ENCODE results near the gene FGR. TPM values are rescaled to one million over a fixed set of nuclear protein-coding genes. Genes with fewer than 3 reads are reported as not detected.

Gene FGR
- total and polyA plus RNA-seq, 11 donors = 1.1 to 25.9 (median 3.3) TPM

GRCh38 chr1:27599605-27600497, 35.1 kb downstream of the FGR start:
- 33 to 43% (median 39%) methylated on average over 9 of the region's 9 CpGs for WGBS, 4 donors
- Histone ChIP-seq H3K4me1 (peaks cover 12 to 85% (median 77%) of the 10 kb centered on the region in 12 donors), H3K4me3 (peak overlapping the region in 7 of 12 donors; percentile 15 to 100 (median 22)), H3K36me3 (peaks cover 0 to 8% (median 0%) of the 10 kb centered on the region in 9 donors), H3K27ac (peak overlapping the region; percentile 40 to 99 (median 98)), H3K9me3 (no peaks in the 10 kb centered on the region), H3K27me3 (no peaks in the 10 kb centered on the region)
- intact Hi-C loops (cut with DNase I) = loop anchor here in 7 of 10 donors (2.0 to 10.0 kb wide), 11 partner anchors 23 to 198 kb away; partner anchors contain the start of gene WASF2 (in 2 of the 7)
- DNase-seq (peak in 2 of 5 donors; percentile 33 to 47), ATAC-seq (no peak)
- TF ChIP-seq POLR2A (IDR thresholded peaks at IDR 0.05) (no peak), CTCF (IDR thresholded peaks at IDR 0.05) (peak in 1 of 12 donors; percentile 8)

GRCh38 chr1:27598902-27599528, 36.0 kb downstream of the FGR start:
- Histone ChIP-seq H3K36me3 (peaks cover 0 to 8% (median 0%) of the 10 kb centered on the region in 9 donors), H3K27me3 (no peaks in the 10 kb centered on the region), H3K4me1 (peaks cover 12 to 87% (median 80%) of the 10 kb centered on the region in 12 donors), H3K4me3 (peak overlapping the region in 7 of 12 donors; percentile 15 to 100 (median 22)), H3K27ac (peak overlapping the region; percentile 40 to 99 (median 98)), H3K9me3 (no peaks in the 10 kb centered on the region)
- ATAC-seq (peak; percentile 10 to 65 (median 61)), DNase-seq (peak; percentile 77 to 92 (median 80))
- WGBS, 4 donors = 3 to 6% (median 4%) methylated on average over 6 of the region's 6 CpGs
- intact Hi-C loops (cut with DNase I) = loop anchor here in 2 of 10 donors (2.0 to 5.0 kb wide), 2 partner anchors 22 to 37 kb away; no protein-coding TSS in a partner anchor
- TF ChIP-seq CTCF (IDR thresholded peaks at IDR 0.05) = no peak

GRCh38 chr1:27598295-27598687, 36.7 kb downstream of the FGR start:
- Histone ChIP-seq H3K27me3 (no peaks in the 10 kb centered on the region), H3K9me3 (no peaks in the 10 kb centered on the region), H3K36me3 (peaks cover 0 to 8% (median 0%) of the 10 kb centered on the region in 9 donors), H3K4me1 (peaks cover 12 to 94% (median 87%) of the 10 kb centered on the region in 12 donors), H3K27ac (peak overlapping the region in 11 of 12 donors; percentile 93 to 99 (median 98)), H3K4me3 (peak overlapping the region in 5 of 12 donors; percentile 7 to 100 (median 40))
- peak; percentile 8 to 57 (median 18) for ATAC-seq
- intact Hi-C loops (cut with DNase I) = loop anchor here in 2 of 10 donors (2.0 to 5.0 kb wide), 2 partner anchors 21 to 36 kb away; no protein-coding TSS in a partner anchor
- DNase-seq = peak; percentile 77 to 87 (median 79)
- TF ChIP-seq POLR2A (IDR thresholded peaks at IDR 0.05) = no peak
- TF ChIP-seq CTCF (IDR thresholded peaks at IDR 0.05) = no peak
- WGBS, 4 donors = 13 to 28% (median 24%) methylated on average over 3 of the region's 3 CpGs

Measured in heart left ventricle (tissue), 16 donors.